HCT116 (cell line): ENCODE measurements around the gene IL3. TPM values are rescaled to one million over a fixed set of nuclear protein-coding genes. Genes with fewer than 3 reads are reported as not detected.

ENCODE experiments used
- ATAC-seq: fragments of 200-7000 bp; cut with Tn5 transposase; 2 replicates; pipeline ENCODE4 v1.9.1; 2020; ENCODE audit warnings: mild to moderate bottlenecking, moderate library complexity
- BruUV-seq: library from RNA; stranded (reverse); fragments of 400-500 nt; replicated peaks from 2 replicates; lab custom pipeline; 2021; lab: Mats Ljungman, UMichigan
- CTCF ChIA-PET: fragments of 300-600 bp; sonication (Branson Sonifier 250); formaldehyde crosslinking; loops from one replicate; lab custom pipeline; 2021; ENCODE audit warnings: antibody characterized with exemption; lab: Charles Lee
- POLR2A ChIA-PET: fragments of 300-600, 350-600 bp; sonication (Branson Sonifier 250); formaldehyde crosslinking; loops from one replicate; lab custom pipeline; 2021; ENCODE audit warnings: antibody characterized with exemption; lab: Charles Lee
- RAD21 ChIA-PET, 2 experiments: fragments of 300-600 bp; sonication (Branson Sonifier 250); formaldehyde crosslinking; loops; one replicate each; lab custom pipeline; 2023; ENCODE audit warnings: low total read pairs in 2 of 2; ENCODE audit not compliant: uncharacterized antibody in 2 of 2, unreplicated experiment in 2 of 2, low non-redundant PET in 1 of 2; lab: Charles Lee
- DNase-seq: peaks from one replicate; pipeline ENCODE4 v3.0.0-alpha.2; 2010; ENCODE audit warnings: low read depth, low spot score
- H2AFZ ChIP-seq: fragments of 200-600 bp; shearing (Covaris generic), sonication (generic); 2 replicates; pipeline ENCODE4 v1.6.1; 2017; ENCODE audit warnings: low read depth, mixed run types, mixed read lengths, antibody characterized with exemption, low read length; ENCODE audit not compliant: poor library complexity, severe bottlenecking
- H3K27ac ChIP-seq: 2 replicates; pipeline ENCODE4 v1.5.1; 2012; ENCODE audit warnings: low read depth, low read length
- H3K27me3 ChIP-seq: fragments of 200-600 bp; sonication (generic); 2 replicates; pipeline ENCODE4 v1.6.1; 2016; ENCODE audit warnings: mixed run types, low read length, mixed read lengths; ENCODE audit not compliant: insufficient read depth
- H3K36me3 ChIP-seq, 2 experiments: fragments of 200-500 bp in 1 of 2; fragments of 200-600 bp in 1 of 2; sonication (Bioruptor generic) in 1 of 2; sonication (generic) in 1 of 2; 2 replicates each; pipeline versions ENCODE4 v1.5.1 to v1.6.1; 2014 to 2016; ENCODE audit warnings: low read length in 2 of 2, inconsistent platforms in 1 of 2, mixed read lengths in 1 of 2, mixed run types in 1 of 2; ENCODE audit not compliant: insufficient read depth in 2 of 2, control insufficient read depth in 1 of 2
- H3K4me1 ChIP-seq, 2 experiments: fragments of 200-600 bp in 1 of 2; sonication (generic) in 1 of 2; 2 replicates each; pipeline versions ENCODE4 v1.5.1 to v1.6.1; 2012 to 2017; ENCODE audit warnings: low read length in 2 of 2, inconsistent platforms in 1 of 2, mild to moderate bottlenecking in 1 of 2, mixed read lengths in 1 of 2, mixed run types in 1 of 2, moderate library complexity in 1 of 2; ENCODE audit not compliant: insufficient read depth in 2 of 2, control insufficient read depth in 1 of 2
- H3K4me2 ChIP-seq: fragments of 200-600 bp; sonication (generic); 2 replicates; pipeline ENCODE4 v1.6.1; 2017; ENCODE audit warnings: mixed run types, low read length, mixed read lengths
- H3K4me3 ChIP-seq, 2 experiments: fragments of 200-600 bp in 1 of 2; sonication (generic) in 1 of 2; replicated peaks in 1 of 2; 2 replicates each; pipeline ENCODE4 v1.5.1; 2011 to 2016; ENCODE audit warnings: low read length in 2 of 2, control low read depth in 1 of 2, low read depth in 1 of 2, mild to moderate bottlenecking in 1 of 2, mixed read lengths in 1 of 2, mixed run types in 1 of 2
- H3K79me2 ChIP-seq: fragments of 200-600 bp; sonication (generic); 2 replicates; pipeline ENCODE4 v1.6.1; 2017; ENCODE audit warnings: mild to moderate bottlenecking, mixed run types, low read length, moderate library complexity, mixed read lengths; ENCODE audit not compliant: insufficient read depth
- H3K9ac ChIP-seq: fragments of 200-600 bp; sonication (generic); 2 replicates; pipeline ENCODE4 v1.6.1; 2016; ENCODE audit warnings: low read length, mixed read lengths
- H3K9me2 ChIP-seq: fragments of 200-600 bp; sonication (generic), shearing (Covaris generic); 2 replicates; pipeline ENCODE4 v1.6.1; 2017; ENCODE audit warnings: mixed run types, mild to moderate bottlenecking, moderate library complexity; ENCODE audit not compliant: insufficient read depth
- H3K9me3 ChIP-seq, 2 experiments: fragments of 200-500 bp in 1 of 2; fragments of 200-600 bp in 1 of 2; sonication (Bioruptor generic) in 1 of 2; sonication (generic) in 1 of 2; 2 replicates each; pipeline ENCODE4 v1.6.1; 2014 to 2017; ENCODE audit warnings: low read length in 2 of 2, mixed read lengths in 2 of 2, inconsistent platforms in 1 of 2, low read depth in 1 of 2, mild to moderate bottlenecking in 1 of 2, mixed run types in 1 of 2, moderate library complexity in 1 of 2; ENCODE audit not compliant: control insufficient read depth in 1 of 2, insufficient read depth in 1 of 2
- H4K20me1 ChIP-seq: fragments of 200-600 bp; sonication (generic), shearing (Covaris generic); 2 replicates; pipeline ENCODE4 v1.6.1; 2017; ENCODE audit warnings: mixed run types, mild to moderate bottlenecking, moderate library complexity; ENCODE audit not compliant: insufficient read depth
- ATF3 ChIP-seq: IDR thresholded peaks from 2 replicates; pipeline ENCODE4 v1.6.1; 2012
- CEBPB ChIP-seq: IDR thresholded peaks from 2 replicates; pipeline ENCODE4 v1.6.1; 2012; ENCODE audit warnings: low read depth
- CTCF ChIP-seq, 3 experiments: fragments of 200-600 bp in 1 of 3; sonication (generic) in 1 of 3; IDR thresholded peaks in 2 of 3; conservative IDR thresholded peaks in 1 of 3; 2 replicates each; pipeline ENCODE4 v1.5.1; 2012 to 2017; ENCODE audit warnings: low read depth in 2 of 3, low read length in 2 of 3, antibody characterized with exemption in 1 of 3, borderline replicate concordance in 1 of 3, control low read depth in 1 of 3, mild to moderate bottlenecking in 1 of 3, mixed read lengths in 1 of 3, mixed run types in 1 of 3, moderate library complexity in 1 of 3; ENCODE audit not compliant: insufficient read depth in 1 of 3
- EGR1 ChIP-seq: IDR thresholded peaks from 2 replicates; pipeline ENCODE4 v1.6.1; 2012; ENCODE audit warnings: low read depth
- EZH2 ChIP-seq: fragments of 200-600 bp; sonication (generic); IDR thresholded peaks from 2 replicates; pipeline ENCODE4 v1.6.1; 2017; ENCODE audit warnings: antibody characterized with exemption, mixed run types
- EZH2phosphoT487 ChIP-seq: fragments of 200-600 bp; IDR thresholded peaks from 2 replicates; pipeline ENCODE4 v1.6.1; 2018; ENCODE audit warnings: antibody characterized with exemption, borderline replicate concordance
- POLR2A ChIP-seq: IDR thresholded peaks from 2 replicates; pipeline ENCODE4 v1.7.0; 2011; ENCODE audit warnings: borderline replicate concordance; ENCODE audit not compliant: insufficient read depth, insufficient read length; ENCODE audit errors: extremely low read depth
- RAD21 ChIP-seq: IDR thresholded peaks from 2 replicates; pipeline ENCODE4 v1.6.1; 2012; ENCODE audit warnings: low read depth, mild to moderate bottlenecking
- REST ChIP-seq: IDR thresholded peaks from 2 replicates; pipeline ENCODE4 v1.6.1; 2012; ENCODE audit warnings: low read depth
- SIN3A ChIP-seq: IDR thresholded peaks from 2 replicates; pipeline ENCODE4 v1.6.1; 2012; ENCODE audit warnings: low read depth
- SP1 ChIP-seq: IDR thresholded peaks from 2 replicates; pipeline ENCODE4 v1.6.1; 2012; ENCODE audit warnings: low read depth
- TCF7L2 ChIP-seq: IDR thresholded peaks from 2 replicates; pipeline ENCODE4 v1.7.0; 2011; ENCODE audit warnings: borderline replicate concordance, inconsistent platforms; ENCODE audit not compliant: insufficient read depth, insufficient read length; ENCODE audit errors: extremely low read depth
- YY1 ChIP-seq: IDR thresholded peaks from 2 replicates; pipeline ENCODE4 v1.6.1; 2011; ENCODE audit warnings: low read length, low read depth, moderate library complexity, mild to moderate bottlenecking; ENCODE audit not compliant: insufficient replicate concordance; ENCODE audit errors: extremely low read depth
- ZBTB33 ChIP-seq: IDR thresholded peaks from 2 replicates; pipeline ENCODE4 v1.6.1; 2011; ENCODE audit warnings: mild to moderate bottlenecking, low read length, moderate library complexity; ENCODE audit not compliant: insufficient replicate concordance; ENCODE audit errors: extremely low read depth
- intact Hi-C: fragments of 100-400 bp; cut with micrococcal nuclease; formaldehyde crosslinking; loops from 2 replicates; pipeline ENCODE4 v1.10.0; 2022
- total RNA-seq: library from RNA; stranded (reverse); gene quantifications from one replicate; pipeline ENCODE4 v1.2.1, GENCODE V29; 2021; ENCODE audit not compliant: unreplicated experiment

IL3 gene
- total RNA-seq, 1 experiment from 2014 or later: not detected

GRCh38 chr5:132067451-132067850, 7.0 kb downstream of the IL3 start:
- Histone ChIP-seq H3K27me3 (no peaks in the 10 kb centered on the region), H3K27ac (no peak overlapping the region), H3K4me3 (no peak overlapping the region), H3K79me2 (no peaks in the 10 kb centered on the region), H3K36me3 (no peaks in the 10 kb centered on the region), H4K20me1 (no peaks in the 10 kb centered on the region), H3K4me1 (peaks cover 0 to 4% of the 10 kb centered on the region in 2 experiments; a peak in 1 of 4 replicates), H3K4me2 (no peak overlapping the region), H3K9me2 (no peaks in the 10 kb centered on the region), H3K9ac (no peak overlapping the region), H3K9me3 (no peaks in the 10 kb centered on the region), H2AFZ (no peak overlapping the region)
- TF ChIP-seq EGR1 (no peak), SIN3A (no peak), CEBPB (no peak), CTCF (IDR thresholded peaks at IDR 0.05 in 2 of 3, conservative IDR thresholded peaks at IDR 0.05 in 1 of 3; ENCODE audit: borderline replicate concordance in 1 of 3, insufficient read depth in 1 of 3, low read depth in 2 of 3, low read length in 2 of 3) (no peak), RAD21 (no peak), YY1 (no peak), ATF3 (no peak), POLR2A (no peak), EZH2phosphoT487 (no peak), EZH2 (no peak), SP1 (no peak), ZBTB33 (no peak), TCF7L2 (no peak), REST (no peak)
- ChIA-PET CTCF (no interaction called here), RAD21 (no interaction called here), POLR2A (no interaction called here)
- ATAC-seq: no peak
- intact Hi-C loops: loop anchor here (5.0 to 10.0 kb wide), 2 partner anchors 207 to 435 kb away; no protein-coding TSS in a partner anchor
- no peak for DNase-seq
- BruUV-seq: no TSS peak
